Measurements from ENCODE around the gene CDON.

CDON gene

DNA sequence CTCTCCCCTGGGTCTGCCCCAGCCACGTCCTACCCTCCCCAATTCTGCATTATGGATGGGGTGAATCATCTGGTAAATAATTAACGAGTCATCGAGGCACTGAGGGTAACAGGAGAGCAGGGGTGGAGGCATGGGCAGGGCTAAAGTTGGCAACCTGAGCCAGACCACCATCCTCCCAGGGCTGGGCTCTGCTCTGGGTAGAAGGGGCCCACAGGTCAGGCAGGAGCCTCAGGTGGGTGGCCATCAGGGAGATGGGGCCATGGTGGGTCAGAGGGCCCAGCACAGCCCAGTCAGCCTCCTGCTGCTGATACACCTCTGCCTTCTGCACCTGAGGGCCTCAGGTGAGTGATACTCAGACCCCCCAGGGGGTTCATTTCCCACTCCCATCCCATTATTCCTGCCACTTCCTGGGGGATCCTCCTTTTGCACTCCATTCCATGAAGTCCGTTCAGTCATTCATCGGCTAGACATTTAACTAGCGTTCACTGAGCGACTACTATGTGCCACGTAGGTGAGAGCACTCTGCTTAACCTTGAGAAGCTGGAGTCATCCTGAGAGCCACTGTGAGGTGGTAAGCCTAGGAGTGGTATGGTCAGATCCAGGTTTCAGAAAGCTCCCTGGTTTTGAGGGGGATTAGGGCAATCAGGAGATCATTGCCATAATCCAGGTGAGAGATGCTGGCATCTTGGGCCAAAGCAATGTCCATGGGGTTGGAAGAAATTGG is 116.7 kb downstream of the CDON start, which contains the start of gene VSIG10L2:
VSIG10L2 (plus strand) TSS at position 248 of the 724 bp plus-strand sequence; CDS start at position 260, 12 bp downstream.
- no peak for DNase-seq

GRCh38 chr11:125945011-125945796 is 117.5 kb downstream of the CDON start:
- DNase-seq: peak in 1 of 56 donors; percentile 6

- DNase-seq: no peak
Measured at GRCh38 chr11:125944350-125945010, 118.2 kb downstream of the CDON start.

DNA sequence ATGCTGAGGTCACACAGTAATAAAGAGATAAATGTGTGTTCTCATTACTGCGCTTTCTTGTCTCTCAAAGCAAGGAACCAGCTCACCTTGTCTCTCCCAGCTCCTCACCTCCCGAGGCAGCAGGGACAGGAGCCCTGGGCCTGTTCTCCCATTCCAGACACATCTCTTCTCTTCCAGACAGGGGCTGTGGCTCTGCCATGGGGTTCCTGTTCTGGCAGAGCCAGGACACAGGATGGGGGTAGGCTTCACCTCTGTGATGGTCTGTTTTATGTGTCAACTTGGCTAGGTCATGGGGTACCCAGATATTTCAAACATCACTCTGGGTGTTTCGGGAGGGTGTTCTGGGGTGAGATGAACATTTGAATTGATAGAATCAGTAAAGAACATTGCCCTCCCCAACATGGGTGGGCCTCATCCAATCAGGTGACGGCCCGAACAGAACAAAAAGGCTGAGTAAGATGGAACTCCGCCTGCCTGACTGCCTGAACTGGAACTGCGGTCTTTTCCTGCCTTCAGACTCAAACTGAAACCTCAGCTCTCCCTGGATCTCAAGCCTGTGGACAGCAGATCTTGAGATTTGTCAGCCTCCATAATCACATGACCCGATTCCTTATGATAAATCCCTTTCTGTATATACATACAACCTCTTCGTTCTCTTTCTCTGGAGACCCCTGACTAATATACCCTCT is 118.9 kb downstream of the CDON start:
- DNase-seq: no peak

- no peak for DNase-seq
Measured at GRCh38 chr11:125942771-125943428, 119.8 kb downstream of the CDON start.

- DNase-seq: peak in 21 of 56 donors; percentile 5 to 66 (median 17)
Measured at GRCh38 chr11:125941619-125942611, 120.8 kb downstream of the CDON start.

GRCh38 chr11:125941267-125941618 is 121.4 kb downstream of the CDON start:
- no peak for DNase-seq

- no peak for DNase-seq
Measured at GRCh38 chr11:125940145-125940544, 122.5 kb downstream of the CDON start.

GRCh38 chr11:125939081-125939521 is 123.6 kb downstream of the CDON start:
- peak in 27 of 56 donors; percentile 7 to 62 (median 29) for DNase-seq

DNA sequence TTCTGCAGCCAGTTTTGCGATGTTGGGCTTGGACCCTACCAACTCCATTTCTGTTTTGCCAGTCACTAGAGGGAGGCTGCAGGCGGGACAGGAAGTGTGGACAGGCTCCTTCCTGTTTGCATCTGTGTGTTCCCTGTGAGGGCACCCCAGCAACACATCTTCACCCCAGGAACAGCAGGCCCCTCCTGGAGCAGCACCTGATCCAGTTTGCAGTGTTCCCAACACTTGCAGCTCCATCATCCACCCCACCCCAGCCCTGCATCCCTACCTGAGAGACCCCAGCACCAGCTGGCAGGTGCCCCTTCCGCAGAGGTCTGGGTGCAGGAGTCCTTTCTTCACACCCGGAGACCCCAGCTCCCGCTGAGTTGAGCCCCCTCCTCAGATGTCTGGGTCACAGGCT is 124.2 kb downstream of the CDON start:
- DNase-seq: no peak

- no peak for DNase-seq
Measured at GRCh38 chr11:125935618-125936199, 127.0 kb downstream of the CDON start.

GRCh38 chr11:125935056-125935455 is 127.6 kb downstream of the CDON start:
- DNase-seq: no peak

DNA sequence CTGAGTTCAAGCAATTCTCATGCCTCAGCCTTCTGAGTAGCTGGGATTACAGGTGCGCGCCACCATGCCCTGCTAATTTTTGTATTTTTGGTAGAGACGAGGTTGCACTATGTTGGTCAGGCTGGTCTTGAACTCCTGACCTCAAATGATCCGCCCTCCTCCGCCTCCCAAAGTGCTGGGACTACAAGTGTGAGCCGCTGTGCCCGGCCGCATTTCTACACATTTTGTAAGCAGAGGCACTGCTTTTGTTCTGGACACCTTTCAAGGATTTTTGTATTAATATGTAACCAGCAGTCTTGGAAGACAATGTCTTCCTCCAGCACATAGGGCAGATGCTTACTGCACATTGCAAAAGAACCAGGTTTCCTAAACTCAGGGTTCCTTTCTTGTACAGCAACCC is 128.2 kb downstream of the CDON start:
- DNase-seq: no peak

DNA sequence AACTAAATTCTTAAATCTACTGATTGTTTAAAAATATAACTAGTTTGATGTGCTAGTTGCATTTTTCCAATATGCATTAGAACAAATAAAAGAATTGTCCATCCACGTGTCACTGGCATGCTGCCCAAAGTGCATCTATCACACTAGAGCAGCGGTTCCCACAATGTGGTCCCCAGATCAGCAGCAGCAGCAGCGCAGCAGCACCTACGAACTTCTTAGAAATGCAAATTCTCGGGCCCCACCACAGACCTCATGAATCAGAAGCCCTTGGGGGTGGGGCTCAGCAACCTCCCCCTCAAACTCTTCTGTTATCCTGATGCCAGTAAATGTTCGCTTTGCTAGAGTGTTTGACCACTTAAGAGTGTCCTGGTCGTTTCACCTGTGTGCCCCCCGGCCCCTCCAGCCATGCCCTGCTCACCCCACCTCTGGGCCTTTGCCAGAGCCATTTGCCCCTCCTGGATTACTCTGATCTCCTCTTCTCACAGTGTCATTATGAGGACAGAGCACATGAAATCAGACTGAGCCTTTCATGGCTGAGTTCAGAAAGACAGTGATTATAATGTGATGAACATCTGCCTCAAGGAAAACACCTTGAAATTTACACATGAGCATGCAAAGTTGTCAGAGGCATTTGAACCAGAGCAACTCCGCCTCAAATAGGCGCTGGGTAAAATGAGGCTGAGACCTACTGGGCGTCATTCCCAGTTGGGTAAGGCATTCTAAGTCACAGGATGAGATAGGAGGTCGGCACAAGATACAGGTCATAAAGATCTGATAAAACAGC is 129.4 kb downstream of the CDON start:
- DNase-seq: peak in 4 of 56 donors; percentile 16 to 25 (median 20)

GRCh38 chr11:125932301-125932700 is 130.4 kb downstream of the CDON start:
- DNase-seq: no peak

- DNase-seq: no peak
Measured at GRCh38 chr11:125931668-125932067, 131.0 kb downstream of the CDON start.

DNA sequence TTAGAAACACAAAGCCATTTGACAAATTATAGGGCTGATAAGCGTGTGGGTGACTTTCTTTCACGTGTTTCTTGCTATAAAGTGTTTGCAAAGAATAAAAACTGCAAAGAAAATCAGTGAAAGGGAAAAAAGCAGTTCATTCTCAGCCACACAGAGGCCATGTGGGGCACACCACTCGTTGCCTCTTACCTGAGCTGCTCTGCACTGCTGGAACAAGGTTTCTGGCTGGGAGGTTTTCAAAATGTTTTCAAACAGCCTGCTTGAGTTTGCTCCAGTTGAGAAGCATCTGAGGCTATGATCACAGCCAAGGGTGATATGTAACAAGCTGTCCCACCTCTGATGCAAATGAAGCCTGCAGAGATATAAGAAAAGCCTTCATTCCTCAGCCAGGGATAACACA is 131.6 kb downstream of the CDON start:
- DNase-seq: no peak

DNA sequence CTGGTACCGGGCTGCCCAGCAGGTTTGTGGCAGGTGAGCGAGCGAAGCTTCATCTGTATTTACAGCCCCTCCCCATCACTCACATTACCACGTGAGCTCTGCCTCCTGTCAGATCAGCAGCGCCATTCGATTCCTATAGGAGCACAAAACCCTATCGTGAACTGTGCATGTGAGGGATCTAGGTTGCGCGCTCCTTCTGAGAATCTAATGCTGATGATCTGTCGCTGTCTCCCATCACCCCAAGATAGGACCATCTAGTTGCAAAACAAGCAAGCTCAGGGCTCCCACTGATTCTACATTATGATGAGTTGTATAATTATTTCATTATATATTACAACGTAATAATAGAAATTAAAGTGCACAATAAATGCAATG is 132.6 kb downstream of the CDON start:
- DNase-seq: no peak
